Lower lobe of right lung (tissue), 2 donors: Measurements from ENCODE around the gene STK4. TPM values are rescaled to one million over a fixed set of nuclear protein-coding genes. Genes with fewer than 3 reads are reported as not detected.

Source experiments
- ATAC-seq, 2 donors: fragments of 200-7000 bp; cut with Tn5 transposase; one replicate each; pipeline ENCODE4 v1.9.1; 2020 to 2022; ENCODE audit warnings: mild to moderate bottlenecking in 2 of 2, moderate library complexity in 2 of 2
- DNase-seq: peaks from one replicate; pipeline ENCODE4 v3.0.0-alpha.2; 2020
- H3K27ac ChIP-seq: fragments of 200-600 bp; one replicate; pipeline ENCODE4 v1.8.0; 2022
- H3K27me3 ChIP-seq: fragments of 200-600 bp; one replicate; pipeline ENCODE4 v1.8.0; 2022; ENCODE audit warnings: low read depth
- H3K36me3 ChIP-seq: fragments of 200-600 bp; one replicate; pipeline ENCODE4 v1.8.0; 2022; ENCODE audit warnings: mild to moderate bottlenecking
- H3K4me1 ChIP-seq: fragments of 200-600 bp; one replicate; pipeline ENCODE4 v1.8.0; 2022
- H3K4me3 ChIP-seq: fragments of 200-600 bp; one replicate; pipeline ENCODE4 v1.8.0; 2022; ENCODE audit warnings: mild to moderate bottlenecking
- H3K9me3 ChIP-seq: fragments of 200-600 bp; one replicate; pipeline ENCODE4 v1.8.0; 2022
- CTCF ChIP-seq: fragments of 200-600 bp; IDR thresholded peaks from one replicate; pipeline ENCODE4 v1.8.0; 2022; ENCODE audit warnings: antibody characterized with exemption, mild to moderate bottlenecking
- intact Hi-C: fragments of 100-400 bp; cut with DNase I; formaldehyde crosslinking; loops from one replicate; pipeline ENCODE4 v1.11.0; 2022
- total RNA-seq: library from RNA; stranded (reverse); fragmentation: NEBNext Ultra II Directional; extraction: Animal tissue kit (Norgen Biotek cat#: 25700); gene quantifications from one replicate; pipeline ENCODE4 v1.2.1, GENCODE V29; 2021
- donor health status: DM: no; HTN: yes; CAD: no; lungs with severe emphysema.

The STK4 gene
- total RNA-seq, 1 donor from 2014 or later = 73.4 TPM

DNA sequence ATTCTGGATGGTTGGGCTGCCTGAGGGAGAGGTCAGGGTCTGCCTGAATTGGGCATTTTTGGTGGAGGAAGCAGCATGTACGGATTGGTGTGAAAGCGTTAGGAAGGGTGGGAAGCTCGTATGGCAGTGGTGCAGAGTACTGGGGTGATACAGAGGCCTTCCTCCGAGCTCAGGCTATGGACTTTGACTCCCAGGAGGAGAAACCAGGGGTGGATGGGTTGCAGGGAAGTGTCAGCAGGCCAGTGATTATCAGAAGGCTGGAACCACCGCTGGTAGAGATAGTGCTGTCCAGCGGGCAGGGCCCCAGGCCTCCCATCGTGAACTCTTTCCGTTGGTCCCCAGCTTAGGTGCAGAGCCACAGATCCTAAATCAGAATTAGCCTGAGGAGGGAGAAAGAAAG, 143.3 kb downstream of the STK4 start:
- Histone ChIP-seq H3K36me3 (no peaks in the 10 kb centered on the region), H3K27me3 (no peaks in the 10 kb centered on the region), H3K4me1 (no peaks in the 10 kb centered on the region), H3K27ac (no peak overlapping the region), H3K9me3 (no peaks in the 10 kb centered on the region), H3K4me3 (no peak overlapping the region)
- intact Hi-C loops = no loop called here
- TF ChIP-seq CTCF = no peak
- no peak for ATAC-seq
- no peak for DNase-seq

- no peak overlapping the region for H3K4me3 ChIP-seq
- DNase-seq = no peak
These were observed 144.0 kb downstream of the STK4 start for GRCh38 chr20:45110301-45110700.

DNA sequence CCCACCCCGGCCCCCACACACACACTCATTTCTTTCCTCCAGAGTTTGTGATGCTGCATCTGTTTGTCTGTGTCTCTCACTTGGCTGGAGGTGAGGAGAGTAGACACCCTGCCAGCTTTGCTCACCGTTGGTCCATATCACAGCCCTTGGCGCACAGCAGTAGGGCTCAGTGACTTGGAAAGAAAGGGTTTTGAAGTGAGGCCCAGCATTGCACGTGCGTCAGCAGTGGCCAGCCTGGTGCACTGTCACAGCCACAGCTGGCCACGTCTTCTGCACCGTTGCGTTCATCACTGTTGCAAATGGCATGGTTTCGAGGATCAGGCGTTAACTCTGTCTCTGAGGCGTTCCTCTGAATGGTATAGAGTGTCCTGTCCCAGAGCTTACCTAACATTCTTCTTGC, 145.0 kb downstream of the STK4 start:
- H3K4me3 ChIP-seq = no peak overlapping the region
- no peak for TF ChIP-seq CTCF
- no peaks in the 10 kb centered on the region for H3K9me3 ChIP-seq
- no peaks in the 10 kb centered on the region for H3K4me1 ChIP-seq
- intact Hi-C loops = no loop called here
- H3K27me3 ChIP-seq = no peaks in the 10 kb centered on the region
- no peak for DNase-seq
- H3K27ac ChIP-seq = no peak overlapping the region
- ATAC-seq = no peak
- no peaks in the 10 kb centered on the region for H3K36me3 ChIP-seq

More at GRCh38 chr20:45110301-45110700, 144.0 kb downstream of the STK4 start:
- H3K27me3 ChIP-seq = no peaks in the 10 kb centered on the region
- H3K4me1 ChIP-seq = no peaks in the 10 kb centered on the region
- H3K36me3 ChIP-seq = no peaks in the 10 kb centered on the region
- intact Hi-C loops = no loop called here
- H3K27ac ChIP-seq = no peak overlapping the region
- TF ChIP-seq CTCF = no peak
- no peaks in the 10 kb centered on the region for H3K9me3 ChIP-seq
- ATAC-seq = no peak

GRCh38 chr20:45111799-45112471, 145.6 kb downstream of the STK4 start:
- Histone ChIP-seq H3K9me3 (no peaks in the 10 kb centered on the region), H3K36me3 (no peaks in the 10 kb centered on the region), H3K27me3 (no peaks in the 10 kb centered on the region), H3K4me3 (no peak overlapping the region), H3K4me1 (no peaks in the 10 kb centered on the region), H3K27ac (no peak overlapping the region)
- ATAC-seq (no peak), DNase-seq (no peak)
- intact Hi-C loops = no loop called here
- peak; percentile 43 for TF ChIP-seq CTCF

DNA sequence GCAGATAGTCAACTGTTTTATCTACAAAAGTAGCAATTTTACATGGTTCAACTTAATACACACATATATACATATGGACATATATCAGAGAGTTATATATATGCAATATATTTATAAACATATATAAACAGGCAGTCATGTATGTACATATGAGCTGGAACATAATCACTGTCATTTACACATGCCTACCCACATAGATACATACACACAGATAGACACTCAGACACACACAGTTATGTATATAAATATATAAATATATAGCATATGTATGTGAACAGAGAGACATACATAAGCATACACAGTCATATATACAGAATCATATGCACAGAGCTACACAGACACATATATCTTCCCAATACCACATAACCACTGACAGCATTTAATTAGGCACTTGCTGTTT, 146.4 kb downstream of the STK4 start:
- Histone ChIP-seq H3K4me1 (no peaks in the 10 kb centered on the region), H3K9me3 (no peaks in the 10 kb centered on the region), H3K27me3 (no peaks in the 10 kb centered on the region), H3K4me3 (no peak overlapping the region), H3K36me3 (no peaks in the 10 kb centered on the region), H3K27ac (no peak overlapping the region)
- DNase-seq (no peak), ATAC-seq (no peak)
- intact Hi-C loops = no loop called here
- no peak for TF ChIP-seq CTCF
